GM12865 (cell line): ENCODE data around the gene UNC13D.

Experiments
- DNase-seq: peaks from one replicate; pipeline ENCODE4 v3.0.0; 2010; ENCODE audit warnings: low read depth
- H3K4me3 ChIP-seq: 2 replicates; pipeline ENCODE4 v1.5.1; 2011; ENCODE audit warnings: mild to moderate bottlenecking, low read depth, low read length, control low read depth
- TF ChIP-seq, protein P1 (sequence below): IDR thresholded peaks from 2 replicates; pipeline ENCODE4 v1.5.1; 2011; ENCODE audit warnings: low read length, control low read depth, low read depth, inconsistent platforms; ENCODE audit not compliant: insufficient read depth; ENCODE audit errors: missing control alignments

Gene UNC13D

DNA sequence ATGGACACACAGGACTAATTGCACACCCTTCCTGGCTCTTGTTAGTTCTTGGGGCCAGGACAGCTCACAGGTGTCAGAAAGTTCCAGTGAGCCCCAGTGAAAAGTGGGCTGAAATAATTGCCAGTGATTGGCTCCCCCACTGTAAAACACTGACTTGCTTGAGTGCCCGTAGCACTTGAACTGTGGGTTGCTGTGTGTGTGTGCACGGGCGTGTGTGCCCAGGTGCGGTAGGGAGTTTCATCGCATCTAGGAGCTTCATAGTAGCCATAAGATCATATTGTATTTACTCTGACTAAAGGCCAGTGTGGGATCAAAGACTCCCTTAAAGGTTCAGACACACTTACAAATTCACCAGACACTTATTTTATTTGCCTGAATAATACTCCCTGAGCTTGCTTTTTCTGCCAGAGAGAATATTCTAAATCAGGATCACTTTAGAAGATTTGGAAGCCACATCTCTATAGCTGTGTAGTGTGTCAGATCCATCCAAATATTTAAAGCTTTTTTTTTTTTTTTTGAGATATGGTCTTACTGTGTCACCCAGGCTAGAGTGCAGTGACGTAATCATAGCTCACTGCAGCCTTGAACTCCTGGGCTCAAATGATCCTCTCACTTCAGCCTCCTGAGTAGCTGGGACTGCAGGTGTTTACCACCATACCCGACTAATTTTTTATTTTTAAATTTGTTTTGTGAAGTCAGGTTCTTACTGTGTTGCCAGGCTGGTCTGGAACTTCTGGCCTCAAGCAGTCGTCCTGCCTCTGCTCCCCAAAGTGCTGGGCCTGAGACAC lies 48.2 kb downstream of the UNC13D start:
- no peak overlapping the region for H3K4me3 ChIP-seq
- DNase-seq = no peak
- TF ChIP-seq, protein P1, sequence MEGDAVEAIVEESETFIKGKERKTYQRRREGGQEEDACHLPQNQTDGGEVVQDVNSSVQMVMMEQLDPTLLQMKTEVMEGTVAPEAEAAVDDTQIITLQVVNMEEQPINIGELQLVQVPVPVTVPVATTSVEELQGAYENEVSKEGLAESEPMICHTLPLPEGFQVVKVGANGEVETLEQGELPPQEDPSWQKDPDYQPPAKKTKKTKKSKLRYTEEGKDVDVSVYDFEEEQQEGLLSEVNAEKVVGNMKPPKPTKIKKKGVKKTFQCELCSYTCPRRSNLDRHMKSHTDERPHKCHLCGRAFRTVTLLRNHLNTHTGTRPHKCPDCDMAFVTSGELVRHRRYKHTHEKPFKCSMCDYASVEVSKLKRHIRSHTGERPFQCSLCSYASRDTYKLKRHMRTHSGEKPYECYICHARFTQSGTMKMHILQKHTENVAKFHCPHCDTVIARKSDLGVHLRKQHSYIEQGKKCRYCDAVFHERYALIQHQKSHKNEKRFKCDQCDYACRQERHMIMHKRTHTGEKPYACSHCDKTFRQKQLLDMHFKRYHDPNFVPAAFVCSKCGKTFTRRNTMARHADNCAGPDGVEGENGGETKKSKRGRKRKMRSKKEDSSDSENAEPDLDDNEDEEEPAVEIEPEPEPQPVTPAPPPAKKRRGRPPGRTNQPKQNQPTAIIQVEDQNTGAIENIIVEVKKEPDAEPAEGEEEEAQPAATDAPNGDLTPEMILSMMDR = no peak

DNA sequence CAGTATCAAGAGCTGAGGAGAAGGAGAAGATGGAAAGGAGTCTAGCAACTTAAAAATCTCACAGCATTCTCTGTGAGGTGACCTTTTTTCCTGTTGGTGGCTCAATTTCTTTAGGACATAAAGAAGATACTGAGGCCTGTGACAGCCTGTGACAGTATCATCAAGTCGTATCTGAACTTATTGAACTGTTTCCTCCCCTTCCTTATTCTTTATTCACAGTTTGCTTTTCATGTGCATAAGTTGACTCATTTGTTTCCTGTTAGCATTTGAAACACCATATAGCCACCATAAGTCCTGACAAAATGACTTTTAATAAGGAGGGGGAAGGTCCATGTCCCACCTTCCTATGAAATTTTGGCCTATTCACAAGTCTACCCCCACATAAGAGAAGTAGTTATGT lies 50.7 kb downstream of the UNC13D start:
- no peak for DNase-seq
- TF ChIP-seq, protein P1 = no peak

DNA sequence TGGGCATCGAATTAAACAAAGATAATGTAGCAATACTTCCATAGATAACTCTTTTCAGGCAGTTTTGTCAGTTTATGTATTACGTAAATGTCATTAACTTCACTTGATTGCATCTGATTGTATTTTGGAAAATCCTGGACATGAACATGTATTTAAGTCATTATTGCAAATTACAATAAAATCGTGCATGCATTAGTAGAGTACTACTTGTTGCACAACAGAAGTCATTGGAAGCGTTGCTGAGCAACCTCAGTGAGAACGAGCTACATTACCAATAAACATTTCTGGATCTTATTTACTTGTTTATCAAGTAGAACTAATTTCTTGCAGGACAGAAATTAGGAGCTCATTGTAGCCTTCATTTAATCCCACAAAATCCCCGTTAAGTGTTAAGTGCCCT lies 53.0 kb downstream of the UNC13D start:
- TF ChIP-seq, protein P1 = no peak
- H3K4me3 ChIP-seq = no peak overlapping the region
- DNase-seq = no peak

More for the DNA sequence above, 50.7 kb downstream of the UNC13D start:
- H3K4me3 ChIP-seq = no peak overlapping the region

DNA sequence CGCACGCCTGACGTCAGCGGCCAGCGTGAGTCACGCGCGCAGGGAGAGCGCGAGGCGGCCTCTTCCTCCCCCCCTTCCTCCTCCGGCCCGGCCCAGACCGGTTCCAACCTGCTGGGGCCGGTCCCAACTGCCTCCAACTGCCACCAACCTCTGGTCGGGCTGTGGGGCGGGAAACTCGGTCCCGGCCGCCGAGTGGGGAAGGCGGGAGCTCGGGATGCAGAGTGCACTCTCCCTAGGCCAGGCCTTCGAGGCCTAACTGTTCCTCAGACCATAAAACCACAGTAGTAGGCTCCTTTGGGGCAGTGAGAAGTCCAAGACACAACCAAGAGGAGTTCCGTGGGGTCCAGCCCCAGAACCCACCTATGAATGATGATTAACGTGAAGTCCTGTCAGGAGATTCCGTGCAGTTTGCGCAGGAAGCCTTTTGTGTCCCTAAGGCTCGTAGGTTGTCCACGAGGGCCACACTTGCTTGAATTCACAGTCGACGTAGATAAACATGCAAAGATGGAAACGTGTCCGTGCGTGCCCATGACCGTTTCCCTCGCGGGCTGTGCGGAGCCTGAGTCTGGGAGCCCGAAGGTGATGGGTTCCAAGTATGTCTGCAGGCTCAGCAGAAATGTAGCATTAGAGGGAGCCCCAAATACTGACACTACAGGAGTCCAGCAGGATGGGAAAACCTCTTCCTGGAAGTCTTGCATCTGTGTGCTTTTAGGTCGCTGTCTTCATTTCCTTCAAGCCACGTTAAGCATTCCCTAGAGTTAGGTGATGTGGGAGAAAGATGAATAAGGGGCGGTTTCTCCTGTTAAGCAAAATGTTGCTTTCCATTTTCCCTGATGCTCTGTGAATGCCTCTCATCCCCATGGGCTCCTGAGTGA lies 59.0 kb downstream of the UNC13D start:
- DNase-seq = peak; percentile 98
- TF ChIP-seq, protein P1 = no peak
- peak overlapping the region; percentile 63 for H3K4me3 ChIP-seq

DNA sequence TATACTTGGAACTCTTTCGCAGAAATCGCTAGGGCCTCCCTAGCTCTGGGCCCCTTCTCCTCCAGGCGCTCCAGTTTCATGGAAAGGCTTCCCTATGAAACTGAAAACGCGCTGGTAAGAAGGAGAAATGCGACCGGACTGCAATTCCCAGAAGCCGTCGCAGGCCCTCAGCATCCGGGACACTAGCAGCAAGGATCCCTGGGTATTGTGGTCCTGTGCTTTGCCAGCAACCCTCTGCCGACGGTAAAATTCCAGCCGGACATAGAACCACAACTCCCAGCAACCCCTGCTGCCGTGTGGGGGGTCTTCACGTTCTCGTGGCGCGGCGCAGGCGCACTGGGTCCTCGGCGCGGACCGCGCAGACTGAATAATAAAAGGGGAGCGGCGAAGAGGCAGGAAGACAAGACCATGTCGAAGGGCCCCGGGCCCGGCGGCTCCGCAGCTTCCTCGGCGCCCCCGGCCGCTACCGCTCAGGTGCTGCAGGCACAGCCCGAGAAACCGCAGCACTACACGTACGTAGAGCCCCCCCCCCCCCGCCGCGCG lies 59.7 kb downstream of the UNC13D start, which contains the start of gene UNK:
Gene UNK (plus strand): TSS at position 334 of the 543 bp plus-strand sequence. CDS start 75 bp downstream, at position 409.
- TF ChIP-seq, protein P1 = no peak
- peak within 1 kb of the TSS; percentile 63 for H3K4me3 ChIP-seq
- peak; percentile 100 for DNase-seq

DNA sequence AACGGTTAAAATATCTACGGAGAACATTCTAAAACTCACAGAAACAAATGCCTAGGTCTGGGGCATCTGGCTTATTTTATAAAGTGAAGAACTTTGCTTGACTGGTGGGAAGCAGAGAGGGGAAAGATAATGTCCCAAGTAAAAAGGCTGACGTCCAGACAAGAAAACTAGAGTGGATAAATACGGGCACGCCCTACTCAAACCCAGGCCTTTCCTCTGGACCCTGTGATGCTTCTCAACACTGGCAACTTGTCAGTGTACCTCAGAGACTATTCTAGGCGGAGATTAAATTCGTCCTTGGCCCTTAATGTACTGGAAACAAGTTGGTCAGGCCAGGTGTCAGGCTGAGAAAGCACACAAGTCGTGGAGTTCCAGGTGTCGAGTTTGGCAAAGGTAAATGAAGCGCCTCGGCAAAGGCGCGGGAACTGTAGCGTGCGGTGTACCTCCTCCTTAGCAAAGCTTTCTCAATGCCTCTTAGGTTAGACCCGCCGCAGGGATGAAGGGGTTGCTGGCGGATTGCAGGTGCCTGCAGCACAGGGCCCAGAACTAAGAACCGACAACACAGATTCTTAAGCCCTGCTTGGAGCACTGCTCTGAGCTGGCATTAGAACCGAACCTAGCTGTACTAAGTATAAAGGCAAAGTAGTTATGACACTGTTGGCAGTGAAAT lies 60.3 kb downstream of the UNC13D start:
- TF ChIP-seq, protein P1 = no peak

More for the DNA sequence above, 60.3 kb downstream of the UNC13D start:
- no peak for DNase-seq
- peak overlapping the region; percentile 63 for H3K4me3 ChIP-seq
